ENCODE results near the gene HSP90AA1.

Gene HSP90AA1

DNA sequence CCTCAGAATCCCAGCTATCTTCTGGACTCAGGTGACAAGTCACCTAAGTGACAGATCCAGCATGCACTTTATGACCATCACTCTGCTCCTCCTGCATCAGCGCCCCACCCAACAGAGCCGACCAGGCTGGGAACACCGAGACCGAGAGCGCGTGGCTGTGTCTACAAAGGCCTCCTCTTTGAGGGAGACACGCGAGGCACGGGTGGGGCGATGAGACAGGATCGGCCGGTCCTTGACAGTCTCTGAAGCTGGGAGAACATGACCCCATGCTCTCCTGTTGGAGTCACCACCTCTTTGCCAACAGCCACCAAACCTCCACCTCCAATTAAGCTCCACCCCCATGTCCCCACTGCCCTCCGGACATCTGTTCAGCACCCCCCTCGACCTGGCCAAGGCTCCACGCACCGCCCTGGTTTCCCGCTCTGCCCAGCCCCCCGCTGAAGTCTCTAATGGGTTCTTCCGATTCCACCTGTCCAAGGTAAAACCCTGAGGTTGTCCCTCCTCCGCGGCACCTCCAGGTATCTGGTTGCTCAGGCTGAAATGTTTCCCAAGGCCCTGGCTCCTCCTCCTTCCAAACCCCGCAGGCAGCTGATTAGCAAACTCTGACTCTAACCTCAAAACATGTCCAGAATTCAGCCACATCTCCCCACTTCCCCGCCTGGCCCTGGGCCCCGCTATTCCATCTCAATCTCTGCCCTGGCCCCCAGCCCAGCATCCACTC is 31.5 kb downstream of the HSP90AA1 start:
- no peaks in the 10 kb centered on the region for H3K4me1 ChIP-seq (ENCODE audit: insufficient read depth, low read length, poor library complexity, severe bottlenecking)
- H3K9me2 ChIP-seq (replicated peaks; ENCODE audit: low read depth, low read length), result no peaks in the 10 kb centered on the region
- H3K79me2 ChIP-seq (ENCODE audit: insufficient read depth, low read length), result no peaks in the 10 kb centered on the region
- H4K20me1 ChIP-seq (ENCODE audit: insufficient read depth, low read length, poor library complexity, severe bottlenecking), result no peaks in the 10 kb centered on the region
- no peak overlapping the region for H2AFZ ChIP-seq (ENCODE audit: low read length)
- no peaks in the 10 kb centered on the region for H3K9me3 ChIP-seq (ENCODE audit: insufficient read depth, low read depth, low read length)
- TF ChIP-seq, protein P1, sequence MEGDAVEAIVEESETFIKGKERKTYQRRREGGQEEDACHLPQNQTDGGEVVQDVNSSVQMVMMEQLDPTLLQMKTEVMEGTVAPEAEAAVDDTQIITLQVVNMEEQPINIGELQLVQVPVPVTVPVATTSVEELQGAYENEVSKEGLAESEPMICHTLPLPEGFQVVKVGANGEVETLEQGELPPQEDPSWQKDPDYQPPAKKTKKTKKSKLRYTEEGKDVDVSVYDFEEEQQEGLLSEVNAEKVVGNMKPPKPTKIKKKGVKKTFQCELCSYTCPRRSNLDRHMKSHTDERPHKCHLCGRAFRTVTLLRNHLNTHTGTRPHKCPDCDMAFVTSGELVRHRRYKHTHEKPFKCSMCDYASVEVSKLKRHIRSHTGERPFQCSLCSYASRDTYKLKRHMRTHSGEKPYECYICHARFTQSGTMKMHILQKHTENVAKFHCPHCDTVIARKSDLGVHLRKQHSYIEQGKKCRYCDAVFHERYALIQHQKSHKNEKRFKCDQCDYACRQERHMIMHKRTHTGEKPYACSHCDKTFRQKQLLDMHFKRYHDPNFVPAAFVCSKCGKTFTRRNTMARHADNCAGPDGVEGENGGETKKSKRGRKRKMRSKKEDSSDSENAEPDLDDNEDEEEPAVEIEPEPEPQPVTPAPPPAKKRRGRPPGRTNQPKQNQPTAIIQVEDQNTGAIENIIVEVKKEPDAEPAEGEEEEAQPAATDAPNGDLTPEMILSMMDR (conservative IDR thresholded peaks at IDR 0.05; ENCODE audit: low read length), result no peak
- TF ChIP-seq EZH2phosphoT487 (IDR thresholded peaks at IDR 0.05; ENCODE audit: borderline replicate concordance), result no peak
- no peaks in the 10 kb centered on the region for H3F3A ChIP-seq (ENCODE audit: low read depth)
- no peak overlapping the region for H3K4me3 ChIP-seq (ENCODE audit: low read length, poor library complexity, severe bottlenecking)
- peaks cover 14% of the 10 kb centered on the region; the same call in 1 of the 2 replicates for H3K36me3 ChIP-seq (ENCODE audit: insufficient read depth, low read length)
- H3K4me2 ChIP-seq (ENCODE audit: low read depth, low read length, poor library complexity, severe bottlenecking), result no peak overlapping the region
- no peak overlapping the region for H3K9ac ChIP-seq (ENCODE audit: low read depth, low read length, poor library complexity, severe bottlenecking)
- H3K27me3 ChIP-seq (ENCODE audit: insufficient read depth, low read length, poor library complexity, severe bottlenecking), result no peaks in the 10 kb centered on the region

DNA sequence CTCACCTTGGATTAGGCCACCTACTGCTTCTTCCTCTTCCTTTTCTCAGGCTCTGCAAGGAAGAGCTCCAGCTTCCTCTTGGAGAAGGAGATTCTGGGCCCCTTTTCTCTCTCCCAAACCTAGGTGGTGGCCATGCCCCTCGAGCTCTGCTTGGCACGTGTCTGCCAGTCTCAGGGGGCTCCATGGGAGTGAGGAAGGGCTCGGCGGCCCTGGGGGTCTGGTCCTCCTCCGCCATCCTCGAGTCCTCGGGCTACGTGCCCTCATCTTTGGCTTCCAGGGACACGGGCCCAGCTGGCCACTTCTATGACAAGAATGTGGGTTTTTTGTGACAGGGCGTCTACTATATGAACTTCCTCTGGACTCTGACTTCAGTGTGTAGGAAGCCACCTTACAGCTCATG is 34.3 kb downstream of the HSP90AA1 start:
- Histone ChIP-seq H3K9ac (ENCODE audit: low read depth, low read length, poor library complexity, severe bottlenecking) (no peak overlapping the region), H3K4me1 (ENCODE audit: insufficient read depth, low read length, poor library complexity, severe bottlenecking) (no peaks in the 10 kb centered on the region), H3F3A (ENCODE audit: low read depth) (no peaks in the 10 kb centered on the region), H3K4me2 (ENCODE audit: low read depth, low read length, poor library complexity, severe bottlenecking) (no peak overlapping the region), H3K36me3 (ENCODE audit: insufficient read depth, low read length) (peaks cover 42% of the 10 kb centered on the region; the same call in 1 of the 2 replicates), H3K9me2 (replicated peaks; ENCODE audit: low read depth, low read length) (no peaks in the 10 kb centered on the region), H2AFZ (ENCODE audit: low read length) (no peak overlapping the region), H4K20me1 (ENCODE audit: insufficient read depth, low read length, poor library complexity, severe bottlenecking) (no peaks in the 10 kb centered on the region), H3K79me2 (ENCODE audit: insufficient read depth, low read length) (no peaks in the 10 kb centered on the region), H3K9me3 (ENCODE audit: insufficient read depth, low read depth, low read length) (no peaks in the 10 kb centered on the region), H3K27me3 (ENCODE audit: insufficient read depth, low read length, poor library complexity, severe bottlenecking) (no peaks in the 10 kb centered on the region), H3K4me3 (ENCODE audit: low read length, poor library complexity, severe bottlenecking) (no peak overlapping the region)
- no peak for TF ChIP-seq EZH2phosphoT487 (IDR thresholded peaks at IDR 0.05; ENCODE audit: borderline replicate concordance)
- TF ChIP-seq, protein P1 (conservative IDR thresholded peaks at IDR 0.05; ENCODE audit: low read length), result no peak

DNA sequence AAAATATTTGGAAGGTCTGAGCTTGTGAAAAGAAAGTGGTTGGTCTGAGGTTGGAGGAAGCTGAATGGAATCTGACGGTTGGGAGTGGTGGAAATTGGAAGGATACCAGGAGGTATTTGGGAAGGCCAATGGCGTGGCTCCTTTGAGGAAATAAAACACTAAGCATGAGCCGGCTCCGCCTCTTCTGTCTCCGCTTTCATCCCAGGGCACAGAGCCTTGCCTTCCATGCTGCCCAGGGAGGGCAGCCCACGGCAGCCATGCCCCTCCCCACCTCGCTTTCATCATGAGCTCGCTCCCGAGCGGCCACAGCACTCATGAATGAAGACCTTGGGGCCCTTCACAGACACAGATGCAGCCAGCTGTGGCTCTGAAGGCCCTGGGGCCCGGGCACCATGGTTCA is 36.2 kb downstream of the HSP90AA1 start:
- H3K4me1 ChIP-seq (ENCODE audit: insufficient read depth, low read length, poor library complexity, severe bottlenecking), result no peaks in the 10 kb centered on the region
- H3K79me2 ChIP-seq (ENCODE audit: insufficient read depth, low read length), result no peaks in the 10 kb centered on the region
- H3K27me3 ChIP-seq (ENCODE audit: insufficient read depth, low read length, poor library complexity, severe bottlenecking), result no peaks in the 10 kb centered on the region
- no peak overlapping the region for H3K4me2 ChIP-seq (ENCODE audit: low read depth, low read length, poor library complexity, severe bottlenecking)
- TF ChIP-seq, protein P1 (conservative IDR thresholded peaks at IDR 0.05; ENCODE audit: low read length), result no peak
- no peak for TF ChIP-seq EZH2phosphoT487 (IDR thresholded peaks at IDR 0.05; ENCODE audit: borderline replicate concordance)
- no peak overlapping the region for H2AFZ ChIP-seq (ENCODE audit: low read length)
- H3K9me3 ChIP-seq (ENCODE audit: insufficient read depth, low read depth, low read length), result no peaks in the 10 kb centered on the region
- no peaks in the 10 kb centered on the region for H3F3A ChIP-seq (ENCODE audit: low read depth)
- H3K9me2 ChIP-seq (replicated peaks; ENCODE audit: low read depth, low read length), result no peaks in the 10 kb centered on the region
- no peak overlapping the region for H3K9ac ChIP-seq (ENCODE audit: low read depth, low read length, poor library complexity, severe bottlenecking)
- H4K20me1 ChIP-seq (ENCODE audit: insufficient read depth, low read length, poor library complexity, severe bottlenecking), result no peaks in the 10 kb centered on the region
- no peak overlapping the region for H3K4me3 ChIP-seq (ENCODE audit: low read length, poor library complexity, severe bottlenecking)
- H3K36me3 ChIP-seq (ENCODE audit: insufficient read depth, low read length), result peaks cover 53% of the 10 kb centered on the region; the same call in 1 of the 2 replicates

Measured in Loucy (cell line).